COLO668 (cell line): ENCODE data around the gene ZNF692.
A peak's percentile ranks its signal among the peaks of the same experiment; 100 is the strongest.
"Not testable (repeated sequence)": the region's sequence is repeated elsewhere in the genome, so short reads cannot be mapped to it uniquely, and the experiment has no call there.

Source experiments
- DNase-seq: peaks from one replicate; lab custom pipeline; 2025; ENCODE audit not compliant: unreplicated experiment; lab: John Stamatoyannopoulos, UW

Gene ZNF692

DNA sequence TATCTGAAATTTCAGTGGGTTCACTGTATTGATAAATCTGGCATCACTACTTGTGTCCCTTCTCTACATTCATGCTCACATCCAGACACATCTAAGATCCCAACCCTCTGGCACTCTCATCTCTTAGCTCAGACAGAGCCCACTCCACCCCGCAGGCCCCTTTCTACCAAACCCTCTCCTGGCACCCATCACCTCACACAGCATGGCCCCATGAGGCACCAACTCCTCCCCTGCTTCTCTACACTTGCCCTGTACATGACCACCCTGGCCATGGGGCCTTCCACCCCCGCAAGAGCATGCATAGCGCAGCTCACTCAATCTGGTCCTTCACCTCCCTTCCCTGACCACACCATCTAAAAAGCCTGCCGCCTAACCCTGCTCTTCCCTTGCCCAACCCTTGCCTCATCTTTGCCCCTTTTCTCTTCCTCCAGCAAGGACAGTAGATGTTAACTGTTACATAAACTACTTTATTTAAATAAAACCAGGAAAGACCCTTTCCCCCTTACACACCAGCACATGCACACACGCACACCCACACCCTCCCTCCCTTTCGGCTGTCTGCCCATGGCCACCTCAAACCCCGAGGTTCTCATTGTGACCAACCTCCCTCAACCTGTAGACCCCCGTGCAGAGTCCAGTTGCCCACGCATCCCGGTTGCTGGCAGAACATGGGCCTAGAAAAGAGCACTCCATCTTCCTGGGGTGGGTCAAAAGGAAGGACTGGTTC lies 48.7 kb downstream of the ZNF692 start:
- DNase-seq, result no peak

DNA sequence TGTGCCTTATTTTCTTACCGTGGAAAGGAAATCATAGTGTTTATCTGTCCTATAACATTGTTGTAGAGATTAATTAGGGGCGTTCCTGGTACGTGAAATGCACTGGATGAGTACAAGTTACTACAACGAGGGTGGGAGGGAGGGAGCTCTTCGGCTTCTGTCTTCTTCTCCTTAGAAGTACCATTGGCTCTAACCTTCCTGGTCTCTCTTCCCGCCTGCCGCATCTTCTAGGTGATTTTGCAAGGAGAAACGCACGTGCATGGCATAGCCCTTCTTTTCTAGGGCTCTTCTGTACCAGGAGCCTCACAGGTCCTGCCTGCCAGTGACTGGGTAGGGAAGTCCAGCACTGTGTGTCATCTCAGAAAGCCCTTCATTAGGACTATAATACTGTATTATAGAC lies 50.0 kb downstream of the ZNF692 start:
- no peak for DNase-seq

- DNase-seq, result peak; percentile 72
These were observed 51.7 kb downstream of the ZNF692 start for GRCh38 chr1:248807067-248807737.

GRCh38 chr1:248805876-248806275 lies 53.0 kb downstream of the ZNF692 start:
- DNase-seq, result no peak

GRCh38 chr1:248804771-248805681 lies 53.9 kb downstream of the ZNF692 start:
- DNase-seq, result no peak

GRCh38 chr1:248803501-248803900 lies 55.4 kb downstream of the ZNF692 start:
- not testable (repeated sequence) for DNase-seq

DNA sequence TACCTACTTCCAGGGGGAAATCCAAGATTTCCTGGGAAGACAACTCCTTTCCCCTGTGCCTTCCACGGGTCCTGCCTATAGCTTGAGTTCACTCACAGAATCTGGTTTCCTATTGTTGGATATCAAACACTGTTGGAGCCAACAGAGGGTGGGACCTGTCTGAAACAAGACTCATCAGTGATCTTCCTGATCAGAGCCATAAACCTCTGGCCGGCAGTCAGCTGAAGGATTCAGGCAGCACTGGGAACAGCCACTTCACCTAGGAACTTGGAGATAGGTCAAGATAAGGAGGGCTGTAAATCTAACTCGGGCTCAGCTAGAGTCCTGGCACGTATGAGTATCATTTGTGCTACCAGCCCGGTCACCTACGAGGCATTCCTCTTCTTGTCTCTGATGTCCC lies 56.4 kb downstream of the ZNF692 start:
- DNase-seq, result no peak

- no peak for DNase-seq
These were observed 58.4 kb downstream of the ZNF692 start for GRCh38 chr1:248800459-248800858.
